ENCODE data around the gene CSTPP1.

The CSTPP1 gene

GRCh38 chr11:46999217-46999616, 62.7 kb downstream of the CSTPP1 start:
- Histone ChIP-seq H3K9me3 (ENCODE audit: insufficient read depth, low read length, severe bottlenecking) (no peaks in the 10 kb centered on the region), H3K4me3 (ENCODE audit: low read depth in 1 of 2, low read length in 2 of 2) (no peak overlapping the region), H2AFZ (ENCODE audit: low read depth, low read length) (no peak overlapping the region), H3K4me1 (ENCODE audit: insufficient read depth, low read length) (peaks cover 1% of the 10 kb centered on the region; the same call in 1 of the 2 replicates), H3K9ac (ENCODE audit: low read depth, low read length) (no peak overlapping the region), H4K20me1 (ENCODE audit: insufficient read depth, low read length) (no peaks in the 10 kb centered on the region), H3K36me3 (ENCODE audit: insufficient read depth, low read length) (no peaks in the 10 kb centered on the region), H3K27ac (ENCODE audit: low read length) (no peak overlapping the region), H3K79me2 (ENCODE audit: insufficient read depth, low read length) (no peaks in the 10 kb centered on the region), H3K4me2 (ENCODE audit: insufficient read depth, low read length) (no peak overlapping the region), H3K27me3 (ENCODE audit: insufficient read depth, low read length, poor library complexity) (no peaks in the 10 kb centered on the region)
- DNase-seq (no peak), ATAC-seq (ENCODE audit: insufficient read depth, low read depth) (no peak)
- no peak for TF ChIP-seq CTCF (IDR thresholded peaks at IDR 0.05; ENCODE audit: borderline replicate concordance, extremely low read depth, low read length, poor library complexity, severe bottlenecking)
- no peak for TF ChIP-seq EZH2 (IDR thresholded peaks at IDR 0.05; ENCODE audit: borderline replicate concordance, low read depth, low read length, severe bottlenecking)

- Histone ChIP-seq H3K9ac (ENCODE audit: low read depth, low read length) (no peak overlapping the region), H2AFZ (ENCODE audit: low read depth, low read length) (no peak overlapping the region), H3K9me3 (ENCODE audit: insufficient read depth, low read length, severe bottlenecking) (no peaks in the 10 kb centered on the region), H4K20me1 (ENCODE audit: insufficient read depth, low read length) (no peaks in the 10 kb centered on the region), H3K79me2 (ENCODE audit: insufficient read depth, low read length) (no peaks in the 10 kb centered on the region), H3K4me2 (ENCODE audit: insufficient read depth, low read length) (no peak overlapping the region), H3K27ac (ENCODE audit: low read length) (no peak overlapping the region), H3K4me3 (ENCODE audit: low read depth in 1 of 2, low read length in 2 of 2) (no peak overlapping the region), H3K4me1 (ENCODE audit: insufficient read depth, low read length) (peaks cover 9% of the 10 kb centered on the region), H3K36me3 (ENCODE audit: insufficient read depth, low read length) (no peaks in the 10 kb centered on the region), H3K27me3 (ENCODE audit: insufficient read depth, low read length, poor library complexity) (no peaks in the 10 kb centered on the region)
- ATAC-seq (ENCODE audit: insufficient read depth, low read depth) (no peak), DNase-seq (no peak)
- TF ChIP-seq EZH2 (IDR thresholded peaks at IDR 0.05; ENCODE audit: borderline replicate concordance, low read depth, low read length, severe bottlenecking) (no peak), CTCF (IDR thresholded peaks at IDR 0.05; ENCODE audit: borderline replicate concordance, extremely low read depth, low read length, poor library complexity, severe bottlenecking) (no peak)
These were observed 63.5 kb downstream of the CSTPP1 start for GRCh38 chr11:47000033-47000432.

- Histone ChIP-seq H3K27ac (ENCODE audit: low read length) (no peak overlapping the region), H3K27me3 (ENCODE audit: insufficient read depth, low read length, poor library complexity) (no peaks in the 10 kb centered on the region), H3K9ac (ENCODE audit: low read depth, low read length) (no peak overlapping the region), H3K9me3 (ENCODE audit: insufficient read depth, low read length, severe bottlenecking) (no peaks in the 10 kb centered on the region), H3K79me2 (ENCODE audit: insufficient read depth, low read length) (no peaks in the 10 kb centered on the region), H3K4me1 (ENCODE audit: insufficient read depth, low read length) (peaks cover 9% of the 10 kb centered on the region), H3K4me2 (ENCODE audit: insufficient read depth, low read length) (no peak overlapping the region), H4K20me1 (ENCODE audit: insufficient read depth, low read length) (no peaks in the 10 kb centered on the region), H2AFZ (ENCODE audit: low read depth, low read length) (no peak overlapping the region), H3K4me3 (ENCODE audit: low read depth in 1 of 2, low read length in 2 of 2) (no peak overlapping the region), H3K36me3 (ENCODE audit: insufficient read depth, low read length) (no peaks in the 10 kb centered on the region)
- TF ChIP-seq EZH2 (IDR thresholded peaks at IDR 0.05; ENCODE audit: borderline replicate concordance, low read depth, low read length, severe bottlenecking), result no peak
- no peak for TF ChIP-seq CTCF (IDR thresholded peaks at IDR 0.05; ENCODE audit: borderline replicate concordance, extremely low read depth, low read length, poor library complexity, severe bottlenecking)
- ATAC-seq (ENCODE audit: insufficient read depth, low read depth) (no peak), DNase-seq (no peak)
These were observed 65.2 kb downstream of the CSTPP1 start for GRCh38 chr11:47001781-47002181.

- H3K9ac ChIP-seq (ENCODE audit: low read depth, low read length), result no peak overlapping the region
- H2AFZ ChIP-seq (ENCODE audit: low read depth, low read length), result no peak overlapping the region
- no peaks in the 10 kb centered on the region for H4K20me1 ChIP-seq (ENCODE audit: insufficient read depth, low read length)
- no peak overlapping the region for H3K27ac ChIP-seq (ENCODE audit: low read length)
- H3K4me1 ChIP-seq (ENCODE audit: insufficient read depth, low read length), result peaks cover 9% of the 10 kb centered on the region
- no peak for ATAC-seq (ENCODE audit: insufficient read depth, low read depth)
- no peaks in the 10 kb centered on the region for H3K9me3 ChIP-seq (ENCODE audit: insufficient read depth, low read length, severe bottlenecking)
- no peak for DNase-seq
- no peaks in the 10 kb centered on the region for H3K79me2 ChIP-seq (ENCODE audit: insufficient read depth, low read length)
- no peak overlapping the region for H3K4me2 ChIP-seq (ENCODE audit: insufficient read depth, low read length)
- no peak overlapping the region for H3K4me3 ChIP-seq (ENCODE audit: low read depth in 1 of 2, low read length in 2 of 2)
- no peaks in the 10 kb centered on the region for H3K36me3 ChIP-seq (ENCODE audit: insufficient read depth, low read length)
- H3K27me3 ChIP-seq (ENCODE audit: insufficient read depth, low read length, poor library complexity), result no peaks in the 10 kb centered on the region
- TF ChIP-seq EZH2 (IDR thresholded peaks at IDR 0.05; ENCODE audit: borderline replicate concordance, low read depth, low read length, severe bottlenecking), result no peak
- TF ChIP-seq CTCF (IDR thresholded peaks at IDR 0.05; ENCODE audit: borderline replicate concordance, extremely low read depth, low read length, poor library complexity, severe bottlenecking), result no peak
These were observed 65.8 kb downstream of the CSTPP1 start for GRCh38 chr11:47002390-47002789.

All from DND-41 (cell line).